Measurements from ENCODE around the gene EGFR.

Gene EGFR

DNA sequence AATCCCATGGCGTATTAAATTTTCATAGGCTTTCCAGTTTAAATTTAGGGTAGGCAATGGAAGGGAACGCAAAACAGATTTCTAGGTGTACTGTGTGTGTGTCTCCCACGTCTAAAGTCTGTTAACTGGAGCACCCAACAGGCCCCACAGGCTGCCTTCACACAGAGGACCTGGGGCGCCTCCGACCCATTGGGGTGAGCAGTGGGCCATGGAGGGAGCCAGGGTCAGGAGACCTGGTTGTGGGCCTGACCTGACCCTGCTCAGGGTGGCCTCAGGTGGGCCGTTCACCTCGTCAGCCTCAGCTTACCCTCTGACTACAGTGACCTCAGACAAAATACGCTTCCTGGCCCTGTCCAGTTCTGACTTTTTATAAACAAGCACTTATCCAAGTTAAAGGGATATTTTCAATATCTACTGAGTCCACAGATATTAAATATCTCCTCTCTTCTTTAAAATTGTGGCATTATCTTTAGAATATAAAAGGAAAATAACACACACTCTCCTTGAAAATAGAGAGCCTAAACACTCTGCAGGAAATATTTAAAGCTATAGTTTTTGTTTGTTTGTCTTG is 159.6 kb downstream of the EGFR start:
- no peak for DNase-seq

DNA sequence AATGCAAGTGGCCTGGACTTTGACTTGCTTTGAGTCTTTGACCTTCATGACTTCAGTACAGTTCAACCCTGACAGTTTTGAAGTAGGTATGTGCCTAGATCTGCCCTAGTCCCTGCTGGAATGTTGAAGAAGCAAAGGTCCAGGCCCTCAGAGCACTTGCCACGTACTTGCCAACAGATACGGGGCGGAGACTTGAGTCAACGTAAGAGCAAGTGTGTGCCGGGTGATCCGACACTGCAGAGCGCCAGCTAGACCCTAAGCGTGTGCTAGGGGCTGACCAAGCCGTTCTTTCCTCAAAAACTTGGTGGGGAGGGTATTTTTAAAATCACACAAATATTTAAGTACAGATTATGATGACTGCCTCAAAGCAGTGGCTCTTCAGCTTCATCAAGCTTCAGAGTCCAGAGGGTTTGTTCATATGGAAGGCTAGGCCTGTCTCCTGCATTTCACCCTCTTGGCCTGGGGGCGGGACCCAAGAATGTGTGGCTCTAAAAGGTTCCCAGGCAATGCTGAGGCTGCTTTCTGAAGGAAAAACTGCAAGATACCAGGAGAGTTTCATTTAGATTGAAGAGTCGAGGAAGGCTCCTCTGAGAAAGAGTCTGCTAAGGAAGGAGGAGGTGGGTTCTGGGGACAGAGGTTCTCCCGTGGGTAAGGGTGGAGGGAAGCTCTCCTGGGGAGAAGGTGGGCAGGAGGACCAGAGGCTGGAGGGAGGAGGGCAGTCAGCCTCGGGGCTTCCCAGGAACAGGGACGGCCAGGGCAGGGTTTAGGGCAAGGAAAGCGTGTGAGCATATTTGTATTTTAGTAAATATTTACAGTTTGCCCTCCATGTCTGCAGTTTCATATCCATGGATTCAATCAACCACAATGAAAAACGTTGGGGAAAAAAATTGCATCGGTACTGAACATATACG is 160.3 kb downstream of the EGFR start:
- DNase-seq, result no peak

- DNase-seq, result no peak
These were observed 161.3 kb downstream of the EGFR start for GRCh38 chr7:55179931-55180682.

DNA sequence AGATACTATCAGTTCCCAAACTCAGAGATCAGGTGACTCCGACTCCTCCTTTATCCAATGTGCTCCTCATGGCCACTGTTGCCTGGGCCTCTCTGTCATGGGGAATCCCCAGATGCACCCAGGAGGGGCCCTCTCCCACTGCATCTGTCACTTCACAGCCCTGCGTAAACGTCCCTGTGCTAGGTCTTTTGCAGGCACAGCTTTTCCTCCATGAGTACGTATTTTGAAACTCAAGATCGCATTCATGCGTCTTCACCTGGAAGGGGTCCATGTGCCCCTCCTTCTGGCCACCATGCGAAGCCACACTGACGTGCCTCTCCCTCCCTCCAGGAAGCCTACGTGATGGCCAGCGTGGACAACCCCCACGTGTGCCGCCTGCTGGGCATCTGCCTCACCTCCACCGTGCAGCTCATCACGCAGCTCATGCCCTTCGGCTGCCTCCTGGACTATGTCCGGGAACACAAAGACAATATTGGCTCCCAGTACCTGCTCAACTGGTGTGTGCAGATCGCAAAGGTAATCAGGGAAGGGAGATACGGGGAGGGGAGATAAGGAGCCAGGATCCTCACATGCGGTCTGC is 162.2 kb downstream of the EGFR start:
- DNase-seq, result no peak

GRCh38 chr7:55181762-55182161 is 162.9 kb downstream of the EGFR start:
- DNase-seq, result no peak

DNA sequence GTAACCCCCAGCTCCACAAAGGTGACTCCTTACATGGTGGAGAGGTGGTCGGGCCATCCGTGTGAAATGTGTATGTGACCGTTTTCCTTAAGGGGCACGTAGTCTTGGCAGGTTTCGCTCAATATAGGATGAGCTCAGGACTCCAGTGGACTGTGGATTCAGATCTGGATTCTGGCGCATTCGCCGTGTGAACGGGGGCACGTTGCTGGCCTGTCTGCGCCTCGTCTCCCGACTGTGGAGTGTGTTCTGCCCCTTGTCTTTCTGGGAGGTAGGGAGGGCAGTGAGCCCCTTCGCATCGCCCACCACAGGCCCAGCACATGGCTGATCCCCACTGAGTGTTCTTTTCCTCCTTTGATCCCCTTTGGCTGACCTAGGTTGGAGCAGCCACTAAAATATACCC is 165.1 kb downstream of the EGFR start:
- DNase-seq, result no peak

GRCh38 chr7:55185321-55185802 is 166.5 kb downstream of the EGFR start:
- no peak for DNase-seq

GRCh38 chr7:55185941-55186609 is 167.3 kb downstream of the EGFR start:
- DNase-seq, result no peak

DNA sequence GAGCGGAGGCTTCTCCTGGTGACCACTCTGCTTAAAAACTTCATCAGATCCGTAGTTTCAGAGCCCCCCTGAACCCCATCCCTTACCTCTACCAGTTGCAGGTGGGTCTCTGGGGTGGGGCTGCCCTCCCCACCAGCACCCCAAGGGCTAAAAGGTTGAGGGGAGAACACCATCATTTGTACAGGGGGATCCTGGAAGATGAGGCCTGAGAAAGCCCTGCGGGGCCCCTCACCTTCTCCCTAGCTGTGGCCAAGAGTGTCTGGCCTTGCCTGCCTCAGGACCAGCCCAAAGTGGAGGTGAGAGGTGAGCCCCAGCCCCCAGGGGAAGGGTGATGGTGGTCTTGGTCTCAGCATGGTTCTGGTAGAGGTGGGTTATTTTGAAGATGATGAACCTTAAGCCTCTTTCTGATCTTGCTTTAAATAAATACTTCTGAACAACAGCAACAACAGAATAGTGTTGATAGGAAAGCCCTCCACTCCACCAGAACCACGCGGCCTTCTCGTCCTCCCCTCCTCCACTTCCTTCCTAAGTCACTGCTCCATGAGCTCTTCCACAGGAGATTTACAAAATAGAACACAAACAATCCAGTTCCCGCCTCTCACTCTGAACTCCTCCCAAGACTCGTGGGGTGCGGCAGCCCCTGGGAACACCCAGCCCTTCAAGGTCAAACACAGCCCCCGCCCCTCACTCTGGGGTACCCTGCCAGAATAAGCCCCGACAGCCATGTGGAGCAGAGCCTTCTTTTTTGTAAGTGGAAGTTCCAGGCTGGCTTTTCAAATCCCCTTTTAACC is 169.1 kb downstream of the EGFR start:
- DNase-seq, result no peak

- no peak for DNase-seq
These were observed 169.8 kb downstream of the EGFR start for GRCh38 chr7:55188590-55189138.

DNA sequence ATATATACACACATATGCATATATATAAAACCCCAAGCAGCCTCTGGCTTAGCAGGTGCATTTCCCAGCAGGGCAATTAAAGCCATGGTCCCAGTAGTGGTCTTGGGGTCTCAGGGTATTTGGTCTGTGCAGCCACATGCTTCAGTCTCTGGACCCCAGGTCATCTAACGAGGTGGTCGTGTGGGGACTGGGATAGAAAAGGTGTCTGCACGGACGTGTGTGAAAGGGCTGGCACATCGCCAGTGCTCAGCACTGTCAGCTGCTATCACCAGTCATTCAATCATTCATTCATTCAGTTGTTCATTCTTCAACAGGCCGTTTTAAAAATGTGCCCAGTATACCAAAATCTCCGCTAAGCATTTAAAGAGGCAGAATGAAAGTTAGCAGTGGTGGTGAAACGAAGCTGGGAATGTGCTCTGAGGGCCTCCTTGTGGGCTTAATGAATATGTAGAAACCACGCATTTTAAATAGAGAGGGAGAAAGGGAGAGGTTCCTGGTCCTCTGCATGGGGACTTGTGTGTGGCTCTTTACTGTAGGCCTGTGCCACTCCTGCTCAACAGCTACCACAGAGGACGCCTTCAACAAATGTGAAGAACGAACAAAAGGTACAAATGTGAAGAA is 170.4 kb downstream of the EGFR start:
- no peak for DNase-seq

DNA sequence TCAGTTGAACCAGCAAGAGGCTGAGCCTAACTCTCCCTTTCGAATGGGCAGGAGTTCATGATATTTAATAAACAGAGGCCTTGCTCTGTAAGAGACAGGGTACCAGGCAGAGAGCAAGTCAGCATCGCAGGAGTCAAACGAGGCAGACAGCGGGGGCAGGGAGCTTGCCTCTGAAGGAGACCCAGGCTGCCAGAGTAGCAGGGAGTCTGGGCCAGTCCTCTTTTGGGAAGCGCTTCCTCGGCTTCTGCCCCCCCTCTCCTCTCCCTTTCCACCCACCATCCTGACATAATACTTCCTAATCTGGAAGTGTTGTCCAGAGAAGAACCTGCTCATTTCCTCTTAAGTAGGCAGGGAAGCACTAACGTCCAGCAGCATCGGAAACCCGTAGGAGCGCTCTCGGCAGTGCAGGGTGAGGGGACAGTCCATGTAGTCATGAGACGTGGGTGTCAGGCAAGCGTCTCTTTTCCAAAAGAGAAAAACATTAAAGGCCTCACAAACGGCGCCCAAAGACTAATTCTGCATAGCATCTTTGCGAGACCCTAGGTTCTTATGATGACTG is 171.1 kb downstream of the EGFR start:
- no peak for DNase-seq

GRCh38 chr7:55190511-55191160 is 171.8 kb downstream of the EGFR start:
- DNase-seq, result no peak

- DNase-seq, result no peak
These were observed 172.5 kb downstream of the EGFR start for GRCh38 chr7:55191161-55191925.

- DNase-seq, result no peak
These were observed 173.3 kb downstream of the EGFR start for GRCh38 chr7:55191926-55192692.

DNA sequence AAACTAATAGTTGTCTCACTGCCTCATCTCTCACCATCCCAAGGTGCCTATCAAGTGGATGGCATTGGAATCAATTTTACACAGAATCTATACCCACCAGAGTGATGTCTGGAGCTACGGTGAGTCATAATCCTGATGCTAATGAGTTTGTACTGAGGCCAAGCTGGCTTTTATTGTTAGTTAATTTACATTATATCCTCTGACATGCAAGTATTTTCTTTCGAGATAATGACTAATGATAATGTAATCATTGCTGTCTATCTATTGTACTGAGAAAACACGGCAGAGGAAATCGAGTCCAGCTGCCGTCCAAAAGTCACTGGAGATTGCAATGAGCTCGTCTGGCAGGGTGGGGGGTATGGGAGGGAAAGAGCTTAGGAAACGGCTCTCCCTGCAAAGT is 173.9 kb downstream of the EGFR start:
- no peak for DNase-seq

DNA sequence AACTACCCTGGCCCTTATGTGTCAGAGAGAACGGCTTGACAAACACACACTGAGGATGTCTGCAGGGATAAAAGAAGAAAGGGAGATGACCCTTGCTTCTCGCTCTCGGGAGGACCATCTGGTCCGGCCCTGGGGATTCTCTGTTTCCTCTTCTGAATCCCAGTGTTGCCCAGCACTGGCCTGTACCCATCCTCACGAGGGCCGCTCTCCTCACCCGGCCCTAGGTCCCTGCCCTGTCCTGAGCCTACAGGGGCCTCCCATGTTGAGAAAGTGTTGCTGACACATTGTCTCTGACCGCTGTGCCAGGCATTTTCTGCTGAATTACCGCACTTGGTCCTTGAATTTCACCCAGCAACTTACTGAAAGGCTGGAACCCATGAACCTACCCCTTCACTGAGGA is 174.4 kb downstream of the EGFR start:
- DNase-seq, result no peak

GRCh38 chr7:55194522-55194921 is 175.7 kb downstream of the EGFR start:
- DNase-seq, result no peak

Measured in CD4-positive, alpha-beta T cell treated with Interleukin-17A for 1 hour (primary cell).